K562 (cell line): ENCODE measurements around the gene NELL1. TPM values are rescaled to one million over a fixed set of nuclear protein-coding genes. Genes with fewer than 3 reads are reported as not detected.

Source experiments
- ATAC-seq: fragments of 200-7000 bp; cut with Tn5 transposase; 3 replicates; pipeline ENCODE4 v1.9.1; 2020; ENCODE audit warnings: moderate library complexity
- BruUV-seq: library from RNA; stranded (reverse); fragments of 400-500 nt; replicated peaks from 2 replicates; lab custom pipeline; 2021; lab: Mats Ljungman, UMichigan
- CTCF ChIA-PET: fragments of 300-600 bp; formaldehyde crosslinking; extraction: SDS; loops from one replicate; lab custom pipeline; 2021; ENCODE audit warnings: low intra/inter-chr PET ratio; lab: Yijun Ruan, JAX
- POLR2A ChIA-PET: fragments of 300-600, 350-650 bp; sonication (Branson Sonifier 250); formaldehyde crosslinking; extraction: SDS; loops from one replicate; lab custom pipeline; 2021; ENCODE audit warnings: antibody characterized with exemption, inconsistent platforms; lab: Yijun Ruan, JAX
- DNase-seq, 4 experiments: peaks; one replicate each; pipeline versions ENCODE4 v3.0.0 to v3.0.0-alpha.2; 2011 to 2018; ENCODE audit warnings: low spot score in 3 of 4, mixed read lengths in 3 of 4; ENCODE audit errors: extremely low read depth in 1 of 4
- FAIRE-seq: peaks from 2 replicates; lab custom pipeline; 2011; peaks lifted over from hg19 to GRCh38; lab: Jason Lieb, UNC
- H2AFZ ChIP-seq: 2 replicates; pipeline ENCODE4 v1.6.0; 2011; ENCODE audit warnings: low read depth, low read length, control low read depth, inconsistent platforms
- H3K27ac ChIP-seq: fragments of 200-600 bp; 3 replicates; pipeline ENCODE4 v1.8.0; 2011; ENCODE audit warnings: low read depth, mild to moderate bottlenecking, control low read depth, inconsistent platforms, low read length, moderate library complexity, mixed read lengths; ENCODE audit errors: extremely low read depth
- H3K27me3 ChIP-seq, 2 experiments: fragments of 300-600 bp in 1 of 2; 2 replicates in 1 of 2; 3 replicates in 1 of 2; pipeline versions ENCODE4 v1.6.0 to v1.8.0; 2011; ENCODE audit warnings: inconsistent platforms in 2 of 2, low read length in 2 of 2, mild to moderate bottlenecking in 1 of 2, mixed read lengths in 1 of 2, moderate library complexity in 1 of 2; ENCODE audit not compliant: control insufficient read depth in 2 of 2, insufficient read depth in 2 of 2
- H3K36me3 ChIP-seq: fragments of 300-600 bp; 3 replicates; pipeline ENCODE4 v1.8.0; 2011; ENCODE audit warnings: mild to moderate bottlenecking, low read length, inconsistent platforms; ENCODE audit not compliant: control insufficient read depth, insufficient read depth
- H3K4me1 ChIP-seq, 2 experiments: fragments of 200-600 bp in 1 of 2; replicated peaks in 1 of 2; 2 replicates in 1 of 2; 3 replicates in 1 of 2; pipeline versions ENCODE4 v1.5.1 to v1.8.0; 2011; ENCODE audit warnings: inconsistent platforms in 2 of 2, low read length in 2 of 2, mild to moderate bottlenecking in 1 of 2, mixed read lengths in 1 of 2, moderate library complexity in 1 of 2; ENCODE audit not compliant: control insufficient read depth in 2 of 2, insufficient read depth in 2 of 2
- H3K4me2 ChIP-seq: 2 replicates; pipeline ENCODE4 v1.6.1; 2011; ENCODE audit warnings: low read length, control low read depth, inconsistent platforms, mixed read lengths; ENCODE audit not compliant: insufficient read depth
- H3K4me3 ChIP-seq: fragments of 200-600 bp; sonication (generic), shearing (Covaris generic); 2 replicates; pipeline ENCODE4 v1.5.1; 2016; ENCODE audit warnings: control low read depth, inconsistent platforms
- H3K79me2 ChIP-seq: fragments of 200-600 bp; 3 replicates; pipeline ENCODE4 v1.8.0; 2011; ENCODE audit warnings: low read length, inconsistent platforms; ENCODE audit not compliant: control insufficient read depth, insufficient read depth
- H3K9ac ChIP-seq, 2 experiments: 2 replicates each; pipeline versions ENCODE4 v1.6.0 to v1.6.1; 2011; ENCODE audit warnings: low read depth in 2 of 2, low read length in 2 of 2, control low read depth in 1 of 2, inconsistent platforms in 1 of 2, mild to moderate bottlenecking in 1 of 2, mixed read lengths in 1 of 2; ENCODE audit not compliant: insufficient read depth in 1 of 2
- H3K9me1 ChIP-seq: one replicate; pipeline ENCODE4 v1.6.0; 2011; ENCODE audit warnings: inconsistent platforms, mild to moderate bottlenecking, low read length, moderate library complexity; ENCODE audit not compliant: control insufficient read depth, insufficient read depth
- H3K9me3 ChIP-seq: replicated peaks from 2 replicates; pipeline ENCODE4 v1.5.1; 2011; ENCODE audit warnings: low read depth, low read length, inconsistent platforms; ENCODE audit not compliant: control insufficient read depth, insufficient read depth
- H4K20me1 ChIP-seq: replicated peaks from 2 replicates; pipeline ENCODE4 v1.6.1; 2011; ENCODE audit warnings: low read length, inconsistent platforms, mixed read lengths; ENCODE audit not compliant: control insufficient read depth, insufficient read depth
- MIER1 ChIP-seq: fragments of 450-650 bp; IDR thresholded peaks from 2 replicates; pipeline ENCODE4 v1.6.1; 2016; ENCODE audit warnings: antibody characterized with exemption, mild to moderate bottlenecking, low read depth
- ZNF280B ChIP-seq: fragments of 250-450 bp; sonication (Bioruptor Pico); IDR thresholded peaks from 2 replicates; pipeline ENCODE4 v1.5.1; 2021; ENCODE audit warnings: mild to moderate bottlenecking
- ZNF398 ChIP-seq: fragments of 250-450 bp; sonication (Bioruptor Pico); IDR thresholded peaks from 2 replicates; pipeline ENCODE4 v1.8.0; 2021; ENCODE audit warnings: moderate library complexity, mild to moderate bottlenecking, inconsistent platforms
- WGBS: fragments of 100-300 bp; shearing (Covaris generic); methylation state at CpG from one replicate; pipeline ENCODE4 v1.1.6; 2016; ENCODE audit warnings: low coverage, mixed read lengths; ENCODE audit not compliant: insufficient coverage; ENCODE audit errors: missing lambda C conversion rate; 5-methylcytosine and 5-hydroxymethylcytosine counted together
- in situ Hi-C: fragments of 300-500 bp; cut with MboI; formaldehyde crosslinking; loops from 4 replicates; pipeline ENCODE4 v1.15.0; 2018; ENCODE audit warnings: inconsistent platforms, mixed read lengths
- intact Hi-C: fragments of 100-400 bp; cut with micrococcal nuclease; formaldehyde crosslinking; loops from 2 replicates; pipeline ENCODE4 v1.14.2; 2022
- polyA plus RNA-seq, 8 experiments: library from polyadenylated mRNA; depleted of rRNA in 4 of 8; stranded (reverse) in 5 of 8; unstranded in 3 of 8; fragments of >200 nt; fragmentation: Nextera tagmentation in 2 of 8; fragmentation: Illumina TruSeq in 1 of 8; extraction: Ambion mirVana in 2 of 8; extraction: Trizol in 1 of 8; gene quantifications; 2 replicates each; pipeline versions ENCODE4 v1.2.1 to v1.2.3, GENCODE V29; 2011 to 2014; ENCODE audit warnings: inconsistent platforms in 1 of 8, missing spikeins in 1 of 8
- total RNA-seq, 7 experiments: library from RNA; depleted of rRNA in 6 of 7; stranded (reverse); fragments of >200 nt in 6 of 7; fragmentation: Illumina TruSeq in 2 of 7; extraction: Trizol in 2 of 7; gene quantifications; 2 replicates each; pipeline versions ENCODE4 v1.2.1 to v1.2.3, GENCODE V29; 2011 to 2021; ENCODE audit warnings: low replicate concordance in 1 of 7
- TF ChIP-seq, protein P1 (sequence below), 2 experiments: fragments of 450-650 bp; formaldehyde crosslinking in 1 of 2; IDR thresholded peaks; 2 replicates each; pipeline versions ENCODE4 v1.4.0 to v1.6.1; 2014 to 2020; ENCODE audit warnings: mild to moderate bottlenecking in 2 of 2, borderline replicate concordance in 1 of 2, low read depth in 1 of 2

NELL1 gene
- total and polyA plus RNA-seq, 9 of the 15 experiments (the other 6 are each of a cell fraction or from before 2014, with no cell fraction given), result not detected

DNA sequence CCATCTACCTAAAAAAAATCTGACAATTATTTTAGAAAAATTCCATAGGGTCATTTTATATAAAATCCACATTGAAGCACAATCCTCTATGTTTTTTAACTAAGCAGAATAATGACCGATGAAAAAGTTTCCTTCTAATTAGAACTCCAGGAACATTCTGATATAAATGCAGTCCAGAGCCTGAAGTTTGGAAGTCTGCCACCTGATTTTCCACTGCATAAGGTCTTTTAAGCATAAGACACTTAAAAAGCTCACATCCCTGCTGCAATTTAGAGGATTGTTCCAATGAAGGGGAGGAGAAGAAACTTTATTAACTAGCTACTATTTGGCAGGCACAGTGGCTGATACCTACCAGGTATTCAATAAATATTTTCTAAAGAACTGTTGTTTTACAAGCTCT lies 953.2 kb downstream of the NELL1 start:
- Histone ChIP-seq H3K4me3 (no peak overlapping the region), H3K27ac (no peak overlapping the region), H3K9me1 (no peaks in the 10 kb centered on the region), H3K4me2 (no peak overlapping the region), H3K9me3 (no peaks in the 10 kb centered on the region)
- no peak for FAIRE-seq
- CTCF ChIA-PET, result no interaction called here
- POLR2A ChIA-PET, result no interaction called here
- WGBS, result 0% methylated on average over 1 of the region's 1 CpG
- no TSS peak for BruUV-seq
- no peak for TF ChIP-seq ZNF280B (CRISPR knock-in tag)
- no peak for TF ChIP-seq MIER1
- TF ChIP-seq ZNF398 (CRISPR knock-in tag), result no peak
- TF ChIP-seq, protein P1, sequence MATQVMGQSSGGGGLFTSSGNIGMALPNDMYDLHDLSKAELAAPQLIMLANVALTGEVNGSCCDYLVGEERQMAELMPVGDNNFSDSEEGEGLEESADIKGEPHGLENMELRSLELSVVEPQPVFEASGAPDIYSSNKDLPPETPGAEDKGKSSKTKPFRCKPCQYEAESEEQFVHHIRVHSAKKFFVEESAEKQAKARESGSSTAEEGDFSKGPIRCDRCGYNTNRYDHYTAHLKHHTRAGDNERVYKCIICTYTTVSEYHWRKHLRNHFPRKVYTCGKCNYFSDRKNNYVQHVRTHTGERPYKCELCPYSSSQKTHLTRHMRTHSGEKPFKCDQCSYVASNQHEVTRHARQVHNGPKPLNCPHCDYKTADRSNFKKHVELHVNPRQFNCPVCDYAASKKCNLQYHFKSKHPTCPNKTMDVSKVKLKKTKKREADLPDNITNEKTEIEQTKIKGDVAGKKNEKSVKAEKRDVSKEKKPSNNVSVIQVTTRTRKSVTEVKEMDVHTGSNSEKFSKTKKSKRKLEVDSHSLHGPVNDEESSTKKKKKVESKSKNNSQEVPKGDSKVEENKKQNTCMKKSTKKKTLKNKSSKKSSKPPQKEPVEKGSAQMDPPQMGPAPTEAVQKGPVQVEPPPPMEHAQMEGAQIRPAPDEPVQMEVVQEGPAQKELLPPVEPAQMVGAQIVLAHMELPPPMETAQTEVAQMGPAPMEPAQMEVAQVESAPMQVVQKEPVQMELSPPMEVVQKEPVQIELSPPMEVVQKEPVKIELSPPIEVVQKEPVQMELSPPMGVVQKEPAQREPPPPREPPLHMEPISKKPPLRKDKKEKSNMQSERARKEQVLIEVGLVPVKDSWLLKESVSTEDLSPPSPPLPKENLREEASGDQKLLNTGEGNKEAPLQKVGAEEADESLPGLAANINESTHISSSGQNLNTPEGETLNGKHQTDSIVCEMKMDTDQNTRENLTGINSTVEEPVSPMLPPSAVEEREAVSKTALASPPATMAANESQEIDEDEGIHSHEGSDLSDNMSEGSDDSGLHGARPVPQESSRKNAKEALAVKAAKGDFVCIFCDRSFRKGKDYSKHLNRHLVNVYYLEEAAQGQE (IDR thresholded peaks at IDR 0.05; ENCODE audit: borderline replicate concordance), result no peak
- TF ChIP-seq, protein P1 (CRISPR knock-in tag; IDR thresholded peaks at IDR 0.05; ENCODE audit: low read depth), result no peak
- TF ChIP-seq, all 486 proteins: peak for 0
- Histone ChIP-seq H3K36me3 (no peaks in the 10 kb centered on the region), H3K9ac (no peak overlapping the region), H3K4me1 (no peaks in the 10 kb centered on the region), H4K20me1 (no peaks in the 10 kb centered on the region), H3K79me2 (no peaks in the 10 kb centered on the region), H3K27me3 (no peaks in the 10 kb centered on the region), H2AFZ (no peak overlapping the region)
- in situ Hi-C loops (no loop called here), intact Hi-C loops (no loop called here)
- DNase-seq (no peak), ATAC-seq (no peak)
